KOPT-K1 (cell line): ENCODE results near the gene GRID1.
"Not testable (repeated sequence)": the region's sequence is repeated elsewhere in the genome, so short reads cannot be mapped to it uniquely, and the experiment has no call there.

ENCODE experiments used
- H3K27ac ChIP-seq: fragments of 200-600 bp; sonication (generic); 2 replicates; pipeline ENCODE4 v1.5.1; 2016; ENCODE audit warnings: antibody characterized with exemption, mild to moderate bottlenecking, low read depth, low read length; ENCODE audit not compliant: poor library complexity, severe bottlenecking
- H3K36me3 ChIP-seq: fragments of 200-600 bp; sonication (generic); 2 replicates; pipeline ENCODE4 v1.5.1; 2017; ENCODE audit warnings: antibody characterized with exemption, mild to moderate bottlenecking, low read length, moderate library complexity; ENCODE audit not compliant: insufficient read depth
- H3K9me3 ChIP-seq: fragments of 200-600 bp; sonication (generic); 2 replicates; pipeline ENCODE4 v1.5.1; 2017; ENCODE audit warnings: antibody characterized with exemption, low read length, mild to moderate bottlenecking; ENCODE audit not compliant: insufficient read depth, poor library complexity, severe bottlenecking

Gene GRID1

GRCh38 chr10:86117051-86117450 lies 249.5 kb downstream of the GRID1 start:
- H3K9me3 ChIP-seq: no peaks in the 10 kb centered on the region

DNA sequence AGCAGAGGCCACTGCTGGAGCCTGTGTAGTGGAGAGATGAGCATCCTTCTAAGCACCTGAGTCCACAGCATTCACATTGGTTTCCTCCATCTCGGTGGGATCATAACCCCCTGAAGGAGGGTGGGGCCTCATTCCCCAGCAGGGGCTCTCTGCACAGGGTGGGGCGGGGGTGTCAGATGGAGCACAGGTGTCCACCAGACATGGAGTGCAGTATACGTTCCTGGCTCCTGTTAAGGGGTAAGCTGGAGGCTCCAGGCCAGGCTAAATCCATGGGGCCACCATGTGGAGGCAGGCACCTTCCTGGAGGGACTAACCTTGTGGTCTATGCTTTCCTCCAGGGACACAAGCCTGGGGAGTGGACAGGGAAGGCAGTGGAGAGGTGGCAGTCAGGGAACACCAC lies 252.6 kb downstream of the GRID1 start:
- no peaks in the 10 kb centered on the region for H3K9me3 ChIP-seq
- no peak overlapping the region for H3K27ac ChIP-seq
- H3K36me3 ChIP-seq: no peaks in the 10 kb centered on the region

More at GRCh38 chr10:86117051-86117450, 249.5 kb downstream of the GRID1 start:
- Histone ChIP-seq H3K36me3 (no peaks in the 10 kb centered on the region), H3K27ac (no peak overlapping the region)

- no peak overlapping the region for H3K27ac ChIP-seq
- H3K36me3 ChIP-seq: no peaks in the 10 kb centered on the region
- H3K9me3 ChIP-seq: no peaks in the 10 kb centered on the region
Measured at GRCh38 chr10:86113501-86113900, 253.1 kb downstream of the GRID1 start.

GRCh38 chr10:86113044-86113443 lies 253.6 kb downstream of the GRID1 start:
- H3K36me3 ChIP-seq: no peaks in the 10 kb centered on the region
- no peak overlapping the region for H3K27ac ChIP-seq
- H3K9me3 ChIP-seq: no peaks in the 10 kb centered on the region

DNA sequence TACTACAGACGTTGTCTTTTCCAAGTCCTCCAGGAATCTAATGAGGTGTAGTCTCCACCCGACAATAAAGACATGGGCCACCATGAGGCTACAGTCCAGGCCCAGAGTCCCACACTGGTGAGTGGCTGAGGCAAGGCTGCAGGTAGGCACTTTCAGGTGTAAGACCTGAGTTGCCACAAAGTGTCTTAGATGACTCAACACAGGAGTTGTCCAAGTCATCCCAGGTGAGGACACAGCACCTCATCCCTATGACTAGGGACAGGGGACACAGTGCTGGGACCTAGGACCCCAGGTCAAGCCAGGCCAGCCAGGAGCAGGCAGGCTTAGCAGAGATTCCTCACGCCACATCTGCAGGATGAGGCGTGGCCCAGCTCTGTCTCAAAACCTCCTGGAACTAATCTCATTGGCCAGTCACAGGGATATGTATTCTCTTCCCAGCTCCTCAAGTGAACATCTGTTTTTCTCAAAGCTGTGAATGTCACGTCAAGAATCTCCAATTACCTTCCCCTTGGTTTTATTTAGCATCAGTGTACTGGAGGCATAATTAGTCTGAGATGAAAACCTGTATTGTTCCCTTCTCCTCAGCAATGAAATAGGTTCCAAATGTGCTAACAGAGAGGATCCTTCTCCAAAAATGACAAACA lies 254.6 kb downstream of the GRID1 start:
- H3K27ac ChIP-seq: no peak overlapping the region
- H3K36me3 ChIP-seq: no peaks in the 10 kb centered on the region

DNA sequence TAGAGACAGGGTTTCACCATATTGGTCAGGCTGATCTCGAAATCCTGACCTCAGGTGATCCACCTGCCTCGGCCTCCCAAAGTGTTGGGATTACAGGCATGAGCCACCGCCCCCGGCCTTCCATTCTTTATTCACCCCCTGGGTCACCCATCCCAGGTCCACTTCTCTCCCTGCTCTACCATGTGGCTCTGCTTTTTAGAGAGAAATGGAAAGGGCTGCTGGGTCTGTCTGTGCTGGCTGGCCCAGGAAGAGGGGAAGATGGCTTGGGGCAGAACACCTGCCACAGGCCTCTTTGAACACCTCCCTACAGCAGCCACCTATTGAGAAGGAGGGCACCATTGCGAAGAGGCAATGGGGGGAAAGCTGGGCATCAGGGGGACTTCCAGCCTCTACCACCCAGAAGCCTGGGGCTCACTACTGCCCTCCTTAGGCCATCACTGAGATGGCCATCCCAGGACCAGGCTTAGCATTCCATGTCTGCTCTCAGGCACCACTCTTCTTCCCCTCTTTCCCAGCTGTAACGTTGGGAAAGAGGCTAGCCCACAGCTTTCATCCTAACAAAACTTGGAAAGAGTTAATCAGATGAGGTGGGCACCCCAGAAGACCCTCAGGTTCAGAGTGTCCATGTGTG lies 256.3 kb downstream of the GRID1 start:
- H3K9me3 ChIP-seq: no peaks in the 10 kb centered on the region
- H3K36me3 ChIP-seq: no peaks in the 10 kb centered on the region
- no peak overlapping the region for H3K27ac ChIP-seq

More for the DNA sequence above, 254.6 kb downstream of the GRID1 start:
- no peaks in the 10 kb centered on the region for H3K9me3 ChIP-seq

- Histone ChIP-seq H3K36me3 (no peaks in the 10 kb centered on the region), H3K27ac (no peak overlapping the region), H3K9me3 (no peaks in the 10 kb centered on the region)
Measured at GRCh38 chr10:86109421-86109820, 257.2 kb downstream of the GRID1 start.

DNA sequence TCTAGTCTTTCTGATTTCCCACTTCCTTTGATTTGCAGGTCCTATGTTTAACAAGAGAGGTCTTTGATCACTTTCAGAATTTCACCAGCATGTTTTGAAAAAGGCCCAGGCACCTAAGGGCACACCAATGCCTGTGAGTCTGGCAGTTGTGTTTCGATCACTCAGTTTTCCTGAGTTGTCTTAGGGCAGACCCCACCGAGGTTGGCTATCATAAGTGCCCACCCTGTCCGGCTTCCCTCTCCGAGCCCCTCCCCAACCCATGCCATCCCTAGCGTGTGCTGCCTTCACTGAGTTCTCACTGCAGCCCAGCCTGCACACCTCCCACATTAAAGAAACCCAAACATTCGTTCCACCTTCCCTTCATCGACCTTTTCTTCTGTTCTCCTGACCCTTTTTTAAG lies 257.9 kb downstream of the GRID1 start:
- H3K36me3 ChIP-seq: no peaks in the 10 kb centered on the region

DNA sequence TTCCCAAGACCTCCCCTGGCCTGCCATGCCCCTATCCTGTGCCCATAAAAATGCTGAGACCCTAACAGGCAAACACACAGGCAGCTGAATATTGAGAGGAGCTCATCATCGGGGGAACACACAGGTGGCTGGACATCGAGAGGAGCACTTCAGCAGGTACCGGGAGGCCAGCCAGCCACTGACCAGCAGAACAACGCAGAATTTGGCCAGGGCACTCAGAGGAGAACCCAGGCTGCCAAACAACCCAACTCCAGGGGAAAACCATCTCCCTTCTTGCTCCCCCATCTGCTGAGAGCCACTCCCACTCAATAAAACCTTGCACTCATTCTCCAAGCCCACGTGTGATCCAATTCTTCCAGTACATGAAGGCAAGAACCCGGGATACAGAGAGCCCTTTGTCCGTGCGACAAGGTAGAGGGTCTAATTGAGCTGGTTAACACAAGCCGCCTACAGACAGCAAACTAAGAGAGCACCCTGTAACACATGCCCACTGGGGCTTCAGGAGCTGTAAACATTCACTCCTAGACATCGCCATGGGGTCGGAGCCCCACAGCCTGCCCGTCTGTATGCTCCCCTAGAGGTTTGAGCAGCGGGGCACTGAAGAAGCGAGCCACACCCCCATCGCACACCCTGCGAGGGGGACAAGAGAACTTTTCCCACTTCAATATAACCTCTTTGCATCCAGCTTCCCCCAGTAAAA lies 258.8 kb downstream of the GRID1 start:
- not testable (repeated sequence) for H3K9me3 ChIP-seq

More for the DNA sequence above, 257.9 kb downstream of the GRID1 start:
- Histone ChIP-seq H3K27ac (no peak overlapping the region), H3K9me3 (no peaks in the 10 kb centered on the region)

GRCh38 chr10:86107131-86107530 lies 259.5 kb downstream of the GRID1 start:
- Histone ChIP-seq H3K36me3 (no peaks in the 10 kb centered on the region), H3K27ac (no peak overlapping the region), H3K9me3 (no peaks in the 10 kb centered on the region)

More for the DNA sequence above, 258.8 kb downstream of the GRID1 start:
- H3K36me3 ChIP-seq, H3K27ac ChIP-seq: not testable (repeated sequence)

GRCh38 chr10:86106616-86107015 lies 260.0 kb downstream of the GRID1 start:
- H3K27ac ChIP-seq: no peak overlapping the region
- no peaks in the 10 kb centered on the region for H3K36me3 ChIP-seq
- H3K9me3 ChIP-seq: no peaks in the 10 kb centered on the region

- Histone ChIP-seq H3K9me3 (no peaks in the 10 kb centered on the region), H3K27ac (no peak overlapping the region), H3K36me3 (no peaks in the 10 kb centered on the region)
Measured at GRCh38 chr10:86105640-86106039, 261.0 kb downstream of the GRID1 start.

DNA sequence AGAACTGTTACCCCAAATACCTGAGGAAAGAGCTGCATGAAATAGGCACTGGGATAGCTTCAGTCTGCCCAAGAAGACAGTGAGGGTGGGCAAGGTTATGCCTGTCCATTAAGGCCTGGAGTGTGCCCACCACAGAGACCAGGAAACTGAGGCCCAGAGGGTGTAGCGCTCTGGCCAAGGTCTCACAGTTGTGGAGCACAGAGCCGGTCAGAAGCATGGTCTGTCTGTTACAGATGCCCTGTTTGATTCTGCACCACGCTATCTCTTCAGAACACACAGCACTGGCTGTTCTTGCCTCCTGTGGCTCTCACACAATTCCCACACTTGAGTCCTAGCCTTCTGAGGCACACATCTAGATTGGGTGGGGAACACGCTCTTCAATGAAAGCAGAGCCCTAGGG lies 261.4 kb downstream of the GRID1 start:
- Histone ChIP-seq H3K27ac (no peak overlapping the region), H3K9me3 (no peaks in the 10 kb centered on the region), H3K36me3 (no peaks in the 10 kb centered on the region)

DNA sequence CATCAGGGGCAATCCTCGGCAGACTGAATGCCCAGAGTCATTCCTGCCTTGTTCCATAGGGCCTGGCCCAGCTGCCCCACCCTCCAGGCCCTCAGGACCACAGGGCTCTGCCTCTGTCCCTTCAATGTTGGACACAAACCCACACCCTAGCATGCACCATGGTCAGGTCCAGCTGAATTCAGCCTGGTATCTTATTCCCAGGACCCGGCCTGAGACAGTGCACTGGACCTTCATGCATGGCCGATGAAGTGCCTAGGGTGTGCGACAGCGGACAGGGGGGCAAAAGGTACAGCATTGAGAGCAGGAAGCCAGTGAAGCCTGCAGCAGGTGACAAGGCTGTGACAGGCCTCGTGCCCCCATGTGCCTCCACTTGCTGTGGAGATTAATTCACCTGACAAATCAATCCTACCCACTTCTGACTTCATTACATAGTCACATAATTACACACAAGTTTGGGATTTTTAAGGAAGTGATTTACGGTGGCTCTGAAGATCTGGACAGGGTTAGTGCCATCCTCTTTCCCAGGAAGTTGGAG lies 261.9 kb downstream of the GRID1 start:
- Histone ChIP-seq H3K9me3 (no peaks in the 10 kb centered on the region), H3K36me3 (no peaks in the 10 kb centered on the region), H3K27ac (no peak overlapping the region)

DNA sequence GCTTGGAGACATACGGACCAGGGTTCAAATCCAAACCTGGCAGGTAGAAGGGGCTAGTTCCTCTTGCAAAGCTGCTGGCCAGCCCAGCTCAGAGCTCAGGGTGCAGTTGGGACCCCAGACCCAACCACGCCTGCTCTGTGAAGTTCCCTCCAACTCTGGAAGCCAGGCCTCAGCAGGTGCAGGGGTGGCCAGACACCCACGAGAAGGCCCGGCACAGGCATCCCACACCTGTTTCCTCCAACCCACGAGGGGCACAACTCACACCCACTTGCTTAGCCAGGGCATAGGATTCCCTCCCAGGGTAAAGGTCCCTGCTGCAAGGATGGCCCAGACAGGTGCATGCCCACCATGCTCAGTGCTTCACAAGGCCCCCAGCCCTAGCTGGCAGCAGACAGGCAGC lies 262.4 kb downstream of the GRID1 start:
- Histone ChIP-seq H3K9me3 (no peaks in the 10 kb centered on the region), H3K36me3 (no peaks in the 10 kb centered on the region)

More for the DNA sequence above, 262.4 kb downstream of the GRID1 start:
- H3K27ac ChIP-seq: no peak overlapping the region
